ENCODE measurements around the gene MOCS3. TPM values are rescaled to one million over a fixed set of nuclear protein-coding genes. Genes with fewer than 3 reads are reported as not detected.

The MOCS3 gene
- total RNA-seq, 4 donors from 2014 or later: 5.8 to 8.0 (median 6.8) TPM

DNA sequence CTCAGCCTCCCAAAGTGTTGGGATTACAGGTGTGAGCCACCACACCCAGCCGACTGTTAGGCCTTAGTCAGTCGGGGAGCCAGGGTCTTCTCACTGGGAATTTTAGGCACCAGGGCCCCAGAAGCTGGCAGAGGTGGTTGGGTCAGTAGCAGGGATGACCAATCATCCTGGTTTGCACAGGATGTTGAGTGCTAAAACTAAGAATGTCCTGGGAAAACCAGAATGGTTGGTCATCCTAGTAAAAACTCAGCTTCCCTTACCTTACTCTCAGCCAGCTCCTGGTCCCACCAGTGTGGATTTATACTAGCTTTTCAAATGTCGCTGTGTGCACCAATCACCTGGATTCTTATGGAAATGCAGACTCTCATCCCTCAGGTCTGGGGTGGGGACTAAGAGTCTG is 32.5 kb downstream of the MOCS3 start:
- 77 to 92% methylated on average over 3 of the region's 3 CpGs for WGBS, 2 donors
- TF ChIP-seq CTCF (IDR thresholded peaks at IDR 0.05): no peak
- TF ChIP-seq POLR2A (IDR thresholded peaks at IDR 0.05): no peak
- no peak overlapping the region for H3K4me3 ChIP-seq (ENCODE audit: low read depth, poor library complexity, severe bottlenecking)
- DNase-seq (ENCODE audit: low spot score in 2 of 2): no peak
- intact Hi-C loops (cut with DNase I; ENCODE audit: low total_unique reads): loop anchor here (10.0 kb wide), 1 partner anchor 614 kb away; no protein-coding TSS in a partner anchor

- no peak for TF ChIP-seq POLR2A (IDR thresholded peaks at IDR 0.05)
- TF ChIP-seq CTCF (IDR thresholded peaks at IDR 0.05): no peak
- 20 to 30% methylated on average over 4 of the region's 4 CpGs for WGBS, 2 donors
- H3K4me3 ChIP-seq (ENCODE audit: low read depth, poor library complexity, severe bottlenecking): no peak overlapping the region
- peak in 1 of 2 donors; percentile 27 for DNase-seq (ENCODE audit: low spot score in 2 of 2)
- intact Hi-C loops (cut with DNase I; ENCODE audit: low total_unique reads): loop anchor here (10.0 kb wide), 1 partner anchor 612 kb away; no protein-coding TSS in a partner anchor
Observed at GRCh38 chr20:50992336-50992732, 33.7 kb downstream of the MOCS3 start.

DNA sequence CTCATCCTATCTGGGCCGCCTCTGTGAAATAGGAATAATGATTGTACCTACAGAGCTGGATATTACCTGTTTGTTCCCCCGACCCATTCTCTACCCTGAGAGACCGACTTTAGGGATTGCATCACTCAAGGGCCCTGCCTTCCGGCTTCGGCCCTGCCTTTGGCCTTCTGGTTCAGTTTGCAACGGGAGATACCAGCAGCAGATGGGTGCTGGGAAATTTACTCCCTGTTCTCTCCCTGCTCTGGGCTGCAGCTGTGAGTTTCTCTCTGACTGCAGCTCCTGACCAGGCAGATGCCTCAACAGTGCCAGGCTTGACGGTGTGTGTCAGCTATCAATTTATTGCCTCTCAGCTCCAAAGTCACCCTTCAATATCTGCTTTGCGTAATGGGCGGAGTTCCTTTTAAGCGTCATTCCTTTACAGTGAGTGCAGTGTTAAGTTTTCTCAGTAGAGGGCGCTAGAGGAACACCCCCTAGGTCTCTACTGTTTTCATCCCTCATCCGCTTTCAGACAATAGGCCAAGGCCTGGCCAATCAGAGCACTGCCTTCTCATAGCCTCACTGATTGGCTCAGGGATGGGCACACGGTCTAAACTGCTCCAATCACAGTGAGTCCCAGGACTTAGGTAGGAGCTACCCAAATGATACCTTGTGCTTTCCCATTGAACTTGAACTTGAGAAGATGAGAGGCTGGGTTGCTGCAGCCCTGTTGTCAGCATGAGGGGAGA is 34.3 kb downstream of the MOCS3 start:
- no peak for TF ChIP-seq POLR2A (IDR thresholded peaks at IDR 0.05)
- TF ChIP-seq CTCF (IDR thresholded peaks at IDR 0.05): peak in 1 of 3 donors; percentile 52
- DNase-seq (ENCODE audit: low spot score in 2 of 2): no peak
- intact Hi-C loops (cut with DNase I; ENCODE audit: low total_unique reads): loop anchor here (10.0 kb wide), 1 partner anchor 612 kb away; no protein-coding TSS in a partner anchor
- 24 to 34% methylated on average over 13 of the region's 13 CpGs for WGBS, 2 donors
- no peak overlapping the region for H3K4me3 ChIP-seq (ENCODE audit: low read depth, poor library complexity, severe bottlenecking)

DNA sequence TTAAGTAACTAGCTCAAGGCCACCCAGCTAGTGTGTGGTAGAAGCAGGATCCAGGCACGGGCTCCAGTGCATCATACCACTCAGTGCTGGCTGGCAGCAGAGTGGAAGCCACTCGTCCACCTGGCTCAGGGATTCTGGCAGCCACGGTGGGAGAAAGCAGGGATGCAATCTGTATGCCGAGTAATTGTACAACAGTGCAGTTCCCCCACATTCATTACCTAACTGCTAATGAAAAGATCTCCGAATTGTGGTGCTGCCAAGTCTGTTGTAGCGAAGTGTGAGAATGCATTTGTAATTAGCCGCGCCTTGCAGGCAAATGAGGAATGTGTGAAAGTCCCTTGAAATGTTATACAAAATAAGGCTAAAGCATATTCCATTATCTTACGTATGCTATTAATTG is 35.3 kb downstream of the MOCS3 start:
- H3K4me3 ChIP-seq (ENCODE audit: low read depth, poor library complexity, severe bottlenecking): no peak overlapping the region
- TF ChIP-seq POLR2A (IDR thresholded peaks at IDR 0.05): no peak
- no peak for TF ChIP-seq CTCF (IDR thresholded peaks at IDR 0.05)
- 43 to 53% methylated on average over 9 of the region's 9 CpGs for WGBS, 2 donors
- intact Hi-C loops (cut with DNase I; ENCODE audit: low total_unique reads): loop anchor here (10.0 kb wide), 1 partner anchor 611 kb away; no protein-coding TSS in a partner anchor
- DNase-seq (ENCODE audit: low spot score in 2 of 2): no peak

DNA sequence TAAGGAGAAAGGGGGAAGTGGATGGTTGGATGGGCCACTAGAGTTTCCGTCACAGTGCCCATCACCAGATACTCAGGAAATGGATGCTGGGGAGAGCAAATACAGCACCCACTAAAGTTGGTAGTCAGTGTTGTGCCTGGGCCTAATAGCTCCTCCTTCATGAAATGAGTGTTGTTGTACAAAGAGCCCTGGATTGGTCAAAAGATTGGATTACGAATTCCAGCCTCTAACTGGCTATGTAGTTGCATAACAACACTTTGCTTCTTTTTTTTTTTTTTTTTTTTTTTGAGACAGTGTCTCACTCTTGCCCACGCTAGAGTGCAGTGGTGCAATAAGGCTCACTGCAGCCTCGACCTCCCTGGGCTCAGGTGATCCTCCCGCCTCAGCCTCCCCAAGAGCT is 36.9 kb downstream of the MOCS3 start:
- WGBS, 2 donors: 81 to 93% methylated on average over 5 of the region's 5 CpGs
- TF ChIP-seq POLR2A (IDR thresholded peaks at IDR 0.05) (no peak), CTCF (IDR thresholded peaks at IDR 0.05) (no peak)
- intact Hi-C loops (cut with DNase I; ENCODE audit: low total_unique reads): loop anchor here (5.0 to 10.0 kb wide), 2 partner anchors 322 to 609 kb away; no protein-coding TSS in a partner anchor
- H3K4me3 ChIP-seq (ENCODE audit: low read depth, poor library complexity, severe bottlenecking): no peak overlapping the region
- DNase-seq (ENCODE audit: low spot score in 2 of 2): no peak
